ENCODE measurements around the gene C22orf31.

C22orf31 gene

DNA sequence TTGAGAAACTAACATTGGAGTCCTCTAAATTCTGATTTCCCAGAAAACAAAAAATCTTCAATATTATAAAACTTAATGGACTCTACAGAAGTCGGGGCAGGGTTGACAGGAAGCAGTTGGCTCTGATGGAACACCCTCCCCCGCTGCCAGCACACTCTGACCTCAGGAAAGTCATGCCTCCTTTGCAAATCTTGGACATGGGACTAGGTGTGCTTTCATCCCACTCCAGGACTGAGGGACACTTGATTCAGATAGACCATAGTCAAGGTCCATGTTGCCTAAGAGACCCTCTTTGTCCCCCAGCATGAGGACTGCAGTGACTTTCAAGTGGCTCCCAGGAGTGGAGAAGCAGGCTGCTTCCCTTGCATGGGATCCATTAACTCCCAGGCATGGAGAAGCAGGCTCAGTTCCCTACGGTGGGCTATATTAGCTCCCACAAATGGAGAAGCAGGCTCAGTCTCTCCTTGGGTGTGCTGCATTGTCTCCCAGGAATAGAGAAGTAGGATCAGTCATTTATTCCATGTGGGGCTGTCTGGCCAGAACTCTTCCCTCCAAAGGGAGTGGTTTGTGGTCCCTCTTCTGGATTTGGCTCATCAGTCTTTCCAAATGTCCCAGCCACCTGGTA, 38.3 kb downstream of the C22orf31 start:
- no peak for DNase-seq

DNA sequence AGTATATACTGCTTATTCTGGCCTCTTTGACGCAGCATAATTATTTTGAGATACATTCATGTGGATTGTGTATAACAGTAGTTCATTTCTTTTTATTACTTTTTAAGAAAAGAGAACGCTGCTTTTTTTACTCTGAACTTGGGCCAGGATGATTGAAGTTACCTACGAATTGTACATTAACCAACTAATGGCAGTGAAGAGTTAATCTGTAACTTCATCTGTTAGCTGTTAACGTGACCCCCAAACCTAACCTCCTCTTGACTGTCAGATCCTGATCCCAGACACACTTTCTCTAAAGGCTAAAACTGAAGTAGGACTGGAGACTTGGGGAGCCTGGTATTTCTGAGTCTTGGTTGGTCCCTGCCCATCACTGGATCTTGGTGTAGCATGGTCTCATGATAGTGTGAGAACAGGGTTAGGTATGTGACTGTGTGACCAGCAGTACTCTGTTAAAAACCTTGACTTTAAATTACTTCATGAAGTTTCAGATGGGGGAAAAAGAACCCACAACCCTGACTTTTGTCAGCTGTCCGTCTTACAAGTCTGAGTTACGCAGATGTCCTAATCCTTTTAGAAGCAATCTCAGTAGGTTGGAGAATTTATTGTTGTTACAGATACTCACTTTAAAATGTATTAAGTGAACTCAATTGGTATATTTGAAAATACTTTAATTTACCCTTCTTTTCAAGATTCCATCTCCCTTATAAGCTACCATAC, 39.4 kb downstream of the C22orf31 start:
- DNase-seq, result no peak

DNA sequence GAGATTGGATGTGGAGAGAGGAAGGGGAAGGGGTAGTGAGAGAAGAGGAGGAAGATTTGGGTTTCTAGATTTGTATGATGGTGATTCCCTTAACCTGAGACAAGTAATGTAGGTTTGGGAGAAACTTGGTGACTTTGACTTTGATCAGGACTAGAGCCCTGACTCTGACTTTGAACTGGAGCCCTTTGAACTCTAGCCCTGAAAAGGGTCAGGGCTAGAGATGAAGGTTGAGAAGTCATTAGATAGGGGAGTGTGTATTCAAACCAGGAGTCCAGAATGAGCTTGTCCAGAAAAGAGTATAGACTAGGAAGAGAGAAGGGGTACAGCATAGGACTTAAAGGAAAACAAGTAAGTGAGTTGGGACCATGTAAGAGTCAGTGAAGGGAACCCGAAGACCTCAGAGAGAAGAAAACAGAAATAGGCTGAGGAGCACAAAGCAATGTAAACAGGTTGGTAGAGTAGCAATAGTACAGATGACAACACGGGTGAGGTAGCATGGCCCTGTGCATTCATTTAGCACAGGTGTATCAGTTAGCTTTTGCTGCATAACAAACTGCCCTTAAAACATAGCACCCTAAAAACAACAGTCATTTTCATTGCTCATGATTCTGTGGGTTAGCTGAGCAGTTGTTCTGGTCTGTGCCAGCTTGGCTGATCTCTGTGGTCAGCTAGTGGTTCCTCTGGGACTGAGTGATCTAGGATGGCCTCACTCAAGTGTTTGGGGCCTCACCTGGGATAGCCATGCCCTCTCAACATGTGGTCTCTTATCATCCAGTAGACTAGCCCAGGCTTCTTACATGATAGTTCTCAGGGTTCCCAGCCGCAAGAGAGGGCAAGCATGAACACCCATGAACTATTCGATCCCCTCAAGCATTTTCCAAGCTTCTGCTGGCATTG, 43.1 kb downstream of the C22orf31 start:
- DNase-seq, result no peak

GRCh38 chr22:29016067-29016938, 45.3 kb downstream of the C22orf31 start:
- no peak for DNase-seq

DNA sequence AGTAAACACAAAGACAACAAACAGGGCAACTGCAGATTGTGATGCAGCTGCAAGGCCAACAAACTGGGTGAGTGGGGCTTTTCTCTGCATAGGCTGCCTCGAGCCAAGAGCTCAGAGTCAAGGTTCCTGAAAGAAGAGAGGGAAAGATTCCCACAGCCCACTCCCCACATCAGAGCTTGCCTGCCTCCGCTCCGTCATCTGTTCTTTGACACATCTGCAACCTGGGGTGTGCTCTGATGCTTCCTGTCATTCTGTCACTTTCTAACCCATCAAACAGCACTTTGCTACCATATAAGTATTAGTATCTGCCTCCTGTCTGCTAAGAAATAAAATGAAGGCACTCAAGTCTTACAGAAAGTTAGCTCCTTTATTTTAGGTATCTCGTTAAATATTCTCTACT, 46.9 kb downstream of the C22orf31 start:
- no peak for DNase-seq

DNA sequence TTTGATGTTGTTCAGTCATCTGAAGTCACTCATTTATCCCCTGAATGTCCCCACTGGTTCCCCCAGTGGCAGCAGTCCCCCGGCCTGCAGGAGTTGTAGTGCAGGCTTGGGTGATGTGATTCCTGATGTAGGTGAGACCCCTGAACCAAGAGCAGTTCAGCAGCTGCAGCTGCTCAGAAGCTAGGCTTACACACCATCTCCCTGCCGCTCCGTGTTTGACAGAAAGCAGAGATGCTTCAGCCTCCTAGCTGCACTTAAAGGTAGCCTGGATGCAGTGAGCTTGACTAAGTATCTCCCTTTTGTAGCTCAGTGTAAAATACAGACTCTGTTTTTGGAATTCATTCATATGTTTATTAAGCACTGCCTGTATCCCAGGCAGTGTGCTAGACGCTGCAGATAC, 47.3 kb downstream of the C22orf31 start:
- no peak for DNase-seq

DNA sequence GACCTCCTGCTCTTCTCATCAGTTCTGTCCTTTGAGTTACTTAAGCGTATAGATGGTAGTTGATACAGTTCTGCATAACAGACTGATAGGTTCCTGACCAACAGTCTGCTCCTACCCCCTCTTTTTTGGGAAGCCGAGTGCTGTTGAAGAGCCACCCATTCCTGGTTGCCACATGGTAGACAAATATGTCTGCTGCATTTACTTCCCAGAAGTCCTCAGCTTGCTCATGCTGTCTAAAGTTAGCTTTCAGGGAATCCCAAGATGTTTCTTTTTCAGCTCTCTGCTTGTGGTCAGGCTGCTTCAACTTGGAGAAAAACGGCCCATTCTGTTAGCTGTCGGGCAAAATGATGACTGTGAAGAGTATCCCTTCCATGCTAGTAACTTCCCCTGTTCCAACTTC, 48.7 kb downstream of the C22orf31 start:
- DNase-seq, result no peak

DNA sequence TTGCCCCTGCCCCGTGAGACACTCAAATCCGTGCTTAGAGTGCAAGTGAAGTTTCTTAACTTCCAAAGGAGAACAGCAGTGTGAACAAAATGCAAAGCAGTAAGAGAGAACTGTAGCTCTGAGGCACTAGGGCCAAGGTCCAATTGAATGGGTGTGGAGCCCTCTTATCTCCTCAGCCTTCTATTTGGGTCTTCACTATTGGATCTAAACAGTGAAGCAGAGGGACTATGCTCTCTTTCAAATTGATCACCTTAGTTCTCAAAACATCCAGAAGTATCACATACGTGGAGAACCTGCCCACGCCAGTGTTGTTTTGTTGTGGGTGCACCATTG, 49.6 kb downstream of the C22orf31 start:
- DNase-seq, result no peak

DNA sequence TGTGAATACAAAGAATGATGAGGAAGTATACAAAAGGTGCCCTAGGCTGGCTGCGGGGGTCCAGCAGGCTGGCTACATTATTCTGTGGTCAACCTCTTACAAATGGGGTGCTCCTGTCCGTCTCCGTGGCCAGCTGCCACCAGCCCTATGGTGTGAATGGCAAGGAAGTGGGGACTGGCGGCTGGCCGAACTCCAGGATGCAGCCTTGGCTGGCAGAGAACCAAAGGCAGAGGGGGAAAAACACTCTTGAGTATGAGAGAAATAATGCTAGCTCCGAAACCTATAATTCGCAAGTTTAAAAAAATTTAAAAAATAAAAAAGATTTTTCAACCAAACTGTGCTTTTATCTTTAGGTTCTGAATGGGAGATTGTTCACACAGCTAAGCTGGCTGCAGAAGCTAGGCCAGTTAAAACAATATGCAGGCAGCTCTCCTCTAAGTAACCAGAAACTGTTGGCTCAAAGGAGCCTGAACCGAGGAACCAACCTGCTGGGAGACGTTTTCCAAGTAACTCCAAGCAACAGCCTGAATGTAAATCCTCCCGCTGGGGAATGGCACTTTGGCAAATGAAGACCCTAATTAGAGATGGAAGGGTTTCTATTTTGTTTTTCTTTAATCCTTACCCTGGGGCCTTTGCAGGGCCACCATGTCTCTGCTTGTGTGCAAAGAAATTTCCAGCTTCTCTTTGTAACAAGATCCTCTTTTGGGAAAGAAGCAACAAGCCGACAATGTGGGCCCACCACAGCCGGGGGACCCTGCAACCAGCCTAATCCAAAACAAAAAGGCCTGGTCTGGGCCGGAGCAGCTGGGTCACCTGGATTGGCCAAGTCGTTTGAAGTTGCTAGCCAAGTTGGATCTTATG, 50.2 kb downstream of the C22orf31 start:
- DNase-seq, result no peak

DNA sequence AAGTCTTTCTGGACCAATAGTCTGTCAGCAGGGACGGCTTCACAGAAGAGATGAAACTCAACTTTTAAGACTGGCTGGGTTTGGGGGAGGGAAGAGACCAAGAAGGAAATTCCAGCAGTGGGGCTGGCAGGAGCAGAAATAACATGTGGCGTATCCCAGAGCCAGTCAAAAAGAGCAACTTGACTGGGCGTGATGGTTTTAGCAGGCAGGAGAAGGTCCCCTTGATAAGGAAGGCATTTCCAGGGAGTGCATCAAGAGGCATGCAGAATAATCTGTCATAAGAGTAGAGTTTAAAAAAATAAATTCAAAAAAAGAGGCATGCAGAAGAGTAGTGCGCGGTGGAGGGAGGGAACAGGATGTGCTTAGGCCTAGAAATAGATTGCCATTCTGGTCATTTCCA, 52.5 kb downstream of the C22orf31 start:
- DNase-seq, result no peak

Data from activated CD4-positive, alpha-beta T cell treated with anti-CD3 and anti-CD28 coated beads, Interleukin-10, Interleukin-2, amounts not matched to agents 100 ng/mL and 50 ng/mL, durations not matched to agents 16 hours and 8 hours (primary cell).